PC-3 (cell line): Measurements from ENCODE around the gene EIPR1. TPM values are rescaled to one million over a fixed set of nuclear protein-coding genes. Genes with fewer than 3 reads are reported as not detected.

Experiments used
- ATAC-seq: fragments of 200-7000 bp; cut with Tn5 transposase; 2 replicates; pipeline ENCODE4 v1.9.1; 2020; ENCODE audit warnings: mild to moderate bottlenecking, moderate library complexity
- BruUV-seq: library from RNA; stranded (reverse); fragments of 400-500 nt; replicated peaks from 2 replicates; lab custom pipeline; 2021; lab: Mats Ljungman, UMichigan
- CTCF ChIA-PET: fragments of 300-600 bp; sonication (Branson Sonifier 250); formaldehyde crosslinking; loops from one replicate; lab custom pipeline; 2022; ENCODE audit warnings: antibody characterized with exemption; lab: Charles Lee
- POLR2A ChIA-PET: fragments of 300-600 bp; sonication (Branson Sonifier 250); formaldehyde crosslinking; loops from one replicate; lab custom pipeline; 2022; ENCODE audit warnings: antibody characterized with exemption; ENCODE audit not compliant: unreplicated experiment; lab: Charles Lee
- DNase-seq: peaks from one replicate; pipeline ENCODE4 v3.0.0-alpha.2; 2015
- H2AFZ ChIP-seq: fragments of 300-600 bp; sonication (generic); 2 replicates; pipeline ENCODE4 v1.6.0; 2016; ENCODE audit warnings: antibody characterized with exemption, low read length
- H3F3A ChIP-seq: fragments of 300-600 bp; sonication (generic); one replicate; pipeline ENCODE4 v1.6.0; 2017; ENCODE audit warnings: antibody characterized with exemption, low read length, control low read depth, mild to moderate bottlenecking; ENCODE audit not compliant: unreplicated experiment
- H3K27ac ChIP-seq: fragments of 300-600 bp; sonication (generic); 2 replicates; pipeline ENCODE4 v1.5.1; 2016; ENCODE audit warnings: mild to moderate bottlenecking, low read length
- H3K27me3 ChIP-seq: fragments of 300-600 bp; sonication (generic); 2 replicates; pipeline ENCODE4 v1.6.1; 2016; ENCODE audit warnings: low read length, mixed read lengths
- H3K36me3 ChIP-seq: fragments of 300-600 bp; sonication (generic); 2 replicates; pipeline ENCODE4 v1.6.1; 2016; ENCODE audit warnings: low read depth, mixed run types, low read length, mixed read lengths
- H3K4me1 ChIP-seq: fragments of 300-600 bp; sonication (generic); 2 replicates; pipeline ENCODE4 v1.5.1; 2016; ENCODE audit warnings: low read length; ENCODE audit not compliant: insufficient read depth
- H3K4me2 ChIP-seq: fragments of 300-600 bp; sonication (generic); 2 replicates; pipeline ENCODE4 v1.6.0; 2016; ENCODE audit warnings: low read length
- H3K4me3 ChIP-seq: fragments of 300-600 bp; sonication (generic); 2 replicates; pipeline ENCODE4 v1.5.1; 2016; ENCODE audit warnings: mild to moderate bottlenecking, low read length, mixed read lengths
- H3K79me2 ChIP-seq: fragments of 300-600 bp; sonication (generic); 2 replicates; pipeline ENCODE4 v1.6.1; 2017; ENCODE audit warnings: low read length, mixed read lengths
- H3K9ac ChIP-seq: fragments of 300-600 bp; sonication (generic); 2 replicates; pipeline ENCODE4 v1.6.0; 2016; ENCODE audit warnings: mild to moderate bottlenecking, low read length
- H3K9me2 ChIP-seq: fragments of 300-600 bp; sonication (generic); replicated peaks from 2 replicates; pipeline ENCODE4 v1.6.1; 2016; ENCODE audit warnings: mixed run types, low read length, mixed read lengths
- H3K9me3 ChIP-seq: fragments of 300-600 bp; sonication (generic); 2 replicates; pipeline ENCODE4 v1.6.1; 2016; ENCODE audit warnings: low read length, mixed read lengths
- H4K20me1 ChIP-seq: fragments of 300-600 bp; sonication (generic); 2 replicates; pipeline ENCODE4 v1.6.1; 2016; ENCODE audit warnings: low read length, mixed read lengths
- CTCF ChIP-seq: fragments of 300-600 bp; sonication (generic); conservative IDR thresholded peaks from 2 replicates; pipeline ENCODE4 v1.5.1; 2017; ENCODE audit warnings: antibody characterized with exemption, low read depth, mild to moderate bottlenecking, low read length
- EZH2 ChIP-seq: fragments of 300-600 bp; sonication (generic); IDR thresholded peaks from one replicate; pipeline ENCODE4 v1.6.1; 2017; ENCODE audit warnings: antibody characterized with exemption, mild to moderate bottlenecking, low read length; ENCODE audit not compliant: unreplicated experiment
- EZH2phosphoT487 ChIP-seq: fragments of 300-600 bp; sonication (generic); IDR thresholded peaks from 2 replicates; pipeline ENCODE4 v1.6.1; 2018; ENCODE audit warnings: mild to moderate bottlenecking, antibody characterized with exemption, low read length, borderline replicate concordance
- intact Hi-C: fragments of 100-400 bp; cut with micrococcal nuclease; formaldehyde crosslinking; loops from 2 replicates; pipeline ENCODE4 v1.9.0; 2023
- total RNA-seq: library from RNA; depleted of rRNA; stranded (reverse); fragments of >200 nt; gene quantifications from 2 replicates; pipeline ENCODE4 v1.2.3, GENCODE V29; 2014

The EIPR1 gene
- total RNA-seq, 1 experiment from 2014 or later, result 90.1 TPM

- Histone ChIP-seq H3K4me1 (no peaks in the 10 kb centered on the region), H3K36me3 (no peaks in the 10 kb centered on the region; the same call in 1 of the 2 replicates), H3K9ac (no peak overlapping the region), H2AFZ (no peak overlapping the region), H3K27me3 (no peaks in the 10 kb centered on the region), H4K20me1 (peaks cover 6% of the 10 kb centered on the region; the same call in 1 of the 2 replicates), H3F3A (no peaks in the 10 kb centered on the region), H3K4me2 (no peak overlapping the region), H3K4me3 (no peak overlapping the region), H3K27ac (no peak overlapping the region), H3K9me2 (no peaks in the 10 kb centered on the region), H3K9me3 (no peaks in the 10 kb centered on the region), H3K79me2 (peaks cover 12% of the 10 kb centered on the region; the same call in 1 of the 2 replicates)
- ATAC-seq, result no peak
- ChIA-PET POLR2A (interaction anchor here (0.6 kb wide), 1 partner anchor 190 kb away, joined by 4 read pairs; no protein-coding TSS in a partner anchor), CTCF (no interaction called here)
- intact Hi-C loops, result no loop called here
- DNase-seq, result no peak
- TF ChIP-seq EZH2phosphoT487 (no peak), CTCF (no peak), EZH2 (no peak)
- BruUV-seq, result no TSS peak
Measured at GRCh38 chr2:3320910-3321605, 56.6 kb downstream of the EIPR1 start.

- no peaks in the 10 kb centered on the region for H3K9me3 ChIP-seq
- no peak overlapping the region for H3K9ac ChIP-seq
- no TSS peak for BruUV-seq
- H3K4me2 ChIP-seq, result no peak overlapping the region
- H3K27me3 ChIP-seq, result no peaks in the 10 kb centered on the region
- no peak for ATAC-seq
- H3K4me3 ChIP-seq, result no peak overlapping the region
- H4K20me1 ChIP-seq, result peaks cover 6% of the 10 kb centered on the region; the same call in 1 of the 2 replicates
- POLR2A ChIA-PET, result interaction anchor here (0.6 kb wide), 1 partner anchor 188 kb away, joined by 4 read pairs; no protein-coding TSS in a partner anchor
- H3K4me1 ChIP-seq, result no peaks in the 10 kb centered on the region
- intact Hi-C loops, result no loop called here
- CTCF ChIA-PET, result no interaction called here
- DNase-seq, result no peak
- H3K27ac ChIP-seq, result no peak overlapping the region
- no peak overlapping the region for H2AFZ ChIP-seq
- no peak for TF ChIP-seq EZH2phosphoT487
- no peak for TF ChIP-seq EZH2
- TF ChIP-seq CTCF, result no peak
- peaks cover 12% of the 10 kb centered on the region; the same call in 1 of the 2 replicates for H3K79me2 ChIP-seq
- H3F3A ChIP-seq, result no peaks in the 10 kb centered on the region
- no peaks in the 10 kb centered on the region; the same call in 1 of the 2 replicates for H3K36me3 ChIP-seq
- H3K9me2 ChIP-seq, result no peaks in the 10 kb centered on the region
Measured at GRCh38 chr2:3319745-3320566, 57.7 kb downstream of the EIPR1 start.
